ENCODE data around the gene DUS3L. TPM values are rescaled to one million over a fixed set of nuclear protein-coding genes. Genes with fewer than 3 reads are reported as not detected.

Gene DUS3L
- total RNA-seq, 1 experiment from 2014 or later: 75.4 TPM

- no peaks in the 10 kb centered on the region for H3K9me3 ChIP-seq
- H3K4me3 ChIP-seq (ENCODE audit: low read depth, low read length): no peak overlapping the region
- H3K36me3 ChIP-seq (ENCODE audit: control insufficient read depth, insufficient read depth, low read length): no peaks in the 10 kb centered on the region
- no peak overlapping the region for H3K27ac Mint-ChIP-seq (ENCODE audit: unreplicated experiment)
- CTCF ChIA-PET: no interaction called here
- POLR2A ChIA-PET: no interaction called here
- H3K4me3 Mint-ChIP-seq (ENCODE audit: unreplicated experiment): no peak overlapping the region
- no peaks in the 10 kb centered on the region for H3K4me1 Mint-ChIP-seq (ENCODE audit: low read depth, unreplicated experiment)
- no peak for DNase-seq
- H3K27me3 ChIP-seq (replicated peaks; ENCODE audit: control insufficient read depth, insufficient read depth, low read length): no peaks in the 10 kb centered on the region
- no peaks in the 10 kb centered on the region for H3K27me3 Mint-ChIP-seq (ENCODE audit: insufficient read depth, unreplicated experiment)
- H3K36me3 Mint-ChIP-seq (ENCODE audit: insufficient read depth, unreplicated experiment): peaks cover 9% of the 10 kb centered on the region
- no peaks in the 10 kb centered on the region for H3K4me1 ChIP-seq
- BruUV-seq (replicated peaks): no TSS peak
- TF ChIP-seq CTCF (IDR thresholded peaks at IDR 0.05; ENCODE audit: insufficient read depth in 1 of 2, low read depth in 1 of 2, low read length in 1 of 2, severe bottlenecking in 1 of 2, unreplicated experiment in 1 of 2): no peak
- intact Hi-C loops (cut with micrococcal nuclease; ENCODE audit: unreplicated experiment): no loop called here
- no peaks in the 10 kb centered on the region for H3K9me3 Mint-ChIP-seq (ENCODE audit: unreplicated experiment)
Measured at GRCh38 chr19:5795382-5795919, 4.5 kb upstream of the DUS3L start.

- H3K9me3 Mint-ChIP-seq (ENCODE audit: unreplicated experiment): no peaks in the 10 kb centered on the region
- H3K4me1 Mint-ChIP-seq (ENCODE audit: low read depth, unreplicated experiment): no peaks in the 10 kb centered on the region
- H3K36me3 Mint-ChIP-seq (ENCODE audit: insufficient read depth, unreplicated experiment): peaks cover 32% of the 10 kb centered on the region
- H3K9me3 ChIP-seq: no peaks in the 10 kb centered on the region
- peaks cover 2% of the 10 kb centered on the region; the same call in 1 of the 2 replicates for H3K36me3 ChIP-seq (ENCODE audit: control insufficient read depth, insufficient read depth, low read length)
- ChIA-PET CTCF (interaction anchor here (1.4 kb wide), 1 partner anchor 11 kb away, joined by 7 read pairs; no protein-coding TSS in a partner anchor), POLR2A (no interaction called here)
- H3K27ac Mint-ChIP-seq (ENCODE audit: unreplicated experiment): no peak overlapping the region
- no peaks in the 10 kb centered on the region for H3K27me3 Mint-ChIP-seq (ENCODE audit: insufficient read depth, unreplicated experiment)
- no peak overlapping the region for H3K4me3 ChIP-seq (ENCODE audit: low read depth, low read length)
- TF ChIP-seq CTCF (IDR thresholded peaks at IDR 0.05; ENCODE audit: insufficient read depth in 1 of 2, low read depth in 1 of 2, low read length in 1 of 2, severe bottlenecking in 1 of 2, unreplicated experiment in 1 of 2): no peak
- intact Hi-C loops (cut with micrococcal nuclease; ENCODE audit: unreplicated experiment): loop anchor here (5.0 kb wide), 1 partner anchor 71 kb away; the partner anchor contains the start of genes CATSPERD and LONP1
- no peaks in the 10 kb centered on the region for H3K27me3 ChIP-seq (replicated peaks; ENCODE audit: control insufficient read depth, insufficient read depth, low read length)
- H3K4me1 ChIP-seq: no peaks in the 10 kb centered on the region
- BruUV-seq (replicated peaks): no TSS peak
- DNase-seq: no peak
- no peak overlapping the region for H3K4me3 Mint-ChIP-seq (ENCODE audit: unreplicated experiment)
Measured at GRCh38 chr19:5793188-5793587, 2.2 kb upstream of the DUS3L start.

GRCh38 chr19:5792224-5792623 is 1.3 kb upstream of the DUS3L start:
- H3K4me1 Mint-ChIP-seq (ENCODE audit: low read depth, unreplicated experiment): no peaks in the 10 kb centered on the region
- intact Hi-C loops (cut with micrococcal nuclease; ENCODE audit: unreplicated experiment): loop anchor here (5.0 kb wide), 1 partner anchor 70 kb away; the partner anchor contains the start of genes CATSPERD and LONP1

More at GRCh38 chr19:5792224-5792623, 1.3 kb upstream of the DUS3L start:
- TF ChIP-seq CTCF (IDR thresholded peaks at IDR 0.05; ENCODE audit: insufficient read depth in 1 of 2, low read depth in 1 of 2, low read length in 1 of 2, severe bottlenecking in 1 of 2, unreplicated experiment in 1 of 2): no peak
- Histone ChIP-seq H3K36me3 (ENCODE audit: control insufficient read depth, insufficient read depth, low read length) (peaks cover 4% of the 10 kb centered on the region; the same call in 1 of the 2 replicates), H3K4me3 (ENCODE audit: low read depth, low read length) (no peak overlapping the region), H3K27me3 (replicated peaks; ENCODE audit: control insufficient read depth, insufficient read depth, low read length) (no peaks in the 10 kb centered on the region), H3K4me1 (no peaks in the 10 kb centered on the region), H3K9me3 (no peaks in the 10 kb centered on the region)
- Mint-ChIP-seq H3K9me3 (ENCODE audit: unreplicated experiment) (no peaks in the 10 kb centered on the region), H3K27ac (ENCODE audit: unreplicated experiment) (no peak overlapping the region), H3K4me3 (ENCODE audit: unreplicated experiment) (no peak overlapping the region), H3K27me3 (ENCODE audit: insufficient read depth, unreplicated experiment) (no peaks in the 10 kb centered on the region), H3K36me3 (ENCODE audit: insufficient read depth, unreplicated experiment) (peaks cover 40% of the 10 kb centered on the region)
- POLR2A ChIA-PET: no interaction called here
- CTCF ChIA-PET: interaction anchor here (0.6 to 1.9 kb wide), 2 partner anchors 10 to 12 kb away, joined by 3 to 11 read pairs; no protein-coding TSS in a partner anchor
- BruUV-seq (replicated peaks): no TSS peak
- no peak for DNase-seq

Measured in Caco-2 (cell line).